Measurements from ENCODE around the gene MGRN1. TPM values are rescaled to one million over a fixed set of nuclear protein-coding genes. Genes with fewer than 3 reads are reported as not detected.

MGRN1 gene
- total and polyA plus RNA-seq, 8 donors, result 13.2 to 469 (median 56.1) TPM

- Histone ChIP-seq H3K27ac (no peak overlapping the region), H3K9me3 (peaks cover 0 to 3% (median 0%) of the 10 kb centered on the region in 4 donors), H3K4me3 (no peak overlapping the region), H3K36me3 (peaks cover 10 to 49% (median 34%) of the 10 kb centered on the region in 4 donors), H3K4me1 (peaks cover 29 to 80% (median 52%) of the 10 kb centered on the region in 4 donors), H3K27me3 (no peaks in the 10 kb centered on the region)
- DNase-seq, result no peak
- WGBS, 5 donors, result 88 to 93% (median 89%) methylated on average over 11 to 13 of the region's 13 CpGs
- TF ChIP-seq POLR2AphosphoS5 (IDR thresholded peaks at IDR 0.05), result no peak
- TF ChIP-seq EP300 (IDR thresholded peaks at IDR 0.05), result no peak
- TF ChIP-seq POLR2A (IDR thresholded peaks at IDR 0.05), result no peak
- TF ChIP-seq CTCF (IDR thresholded peaks at IDR 0.05), result no peak
- intact Hi-C loops (cut with DNase I; ENCODE audit: low total_unique reads), result no loop called here
Observed at GRCh38 chr16:4636196-4636595, 11.6 kb downstream of the MGRN1 start.

- no peak for TF ChIP-seq POLR2AphosphoS5 (IDR thresholded peaks at IDR 0.05)
- no peak for TF ChIP-seq CTCF (IDR thresholded peaks at IDR 0.05)
- TF ChIP-seq POLR2A (IDR thresholded peaks at IDR 0.05), result no peak
- no peak for TF ChIP-seq EP300 (IDR thresholded peaks at IDR 0.05)
- H3K27ac ChIP-seq, result no peak overlapping the region
- intact Hi-C loops (cut with DNase I; ENCODE audit: low total_unique reads), result no loop called here
- H3K4me3 ChIP-seq, result no peak overlapping the region
- 78 to 83% (median 81%) methylated on average over 20 to 21 of the region's 21 CpGs for WGBS, 5 donors
- H3K4me1 ChIP-seq, result peaks cover 28 to 80% (median 53%) of the 10 kb centered on the region in 4 donors
- H3K27me3 ChIP-seq, result no peaks in the 10 kb centered on the region
- H3K9me3 ChIP-seq, result no peaks in the 10 kb centered on the region
- peaks cover 10 to 49% (median 31%) of the 10 kb centered on the region in 4 donors for H3K36me3 ChIP-seq
- no peak for DNase-seq
Observed at GRCh38 chr16:4637501-4638166, 13.0 kb downstream of the MGRN1 start.

GRCh38 chr16:4639899-4640509, 15.4 kb downstream of the MGRN1 start:
- no peaks in the 10 kb centered on the region for H3K27me3 ChIP-seq
- H3K27ac ChIP-seq, result peak overlapping the region; percentile 33 to 64 (median 54)
- 74 to 85% (median 83%) methylated on average over 27 of the region's 27 CpGs for WGBS, 5 donors
- no peaks in the 10 kb centered on the region for H3K9me3 ChIP-seq
- no peak for DNase-seq
- TF ChIP-seq POLR2AphosphoS5 (IDR thresholded peaks at IDR 0.05), result no peak
- TF ChIP-seq CTCF (IDR thresholded peaks at IDR 0.05), result no peak
- TF ChIP-seq EP300 (IDR thresholded peaks at IDR 0.05), result no peak
- TF ChIP-seq POLR2A (IDR thresholded peaks at IDR 0.05), result no peak
- peaks cover 2 to 47% (median 22%) of the 10 kb centered on the region in 4 donors for H3K36me3 ChIP-seq
- H3K4me1 ChIP-seq, result peaks cover 20 to 58% (median 40%) of the 10 kb centered on the region in 4 donors
- H3K4me3 ChIP-seq, result no peak overlapping the region
- intact Hi-C loops (cut with DNase I; ENCODE audit: low total_unique reads), result no loop called here

GRCh38 chr16:4640572-4641305, 16.1 kb downstream of the MGRN1 start:
- H3K4me1 ChIP-seq, result peaks cover 20 to 60% (median 37%) of the 10 kb centered on the region in 4 donors
- no peak overlapping the region for H3K4me3 ChIP-seq
- peak; percentile 72 to 76 for DNase-seq
- H3K27ac ChIP-seq, result peak overlapping the region; percentile 33 to 64 (median 54)
- intact Hi-C loops (cut with DNase I; ENCODE audit: low total_unique reads), result no loop called here
- WGBS, 5 donors, result 37 to 55% (median 43%) methylated on average over 16 to 19 of the region's 19 CpGs
- no peaks in the 10 kb centered on the region for H3K27me3 ChIP-seq
- H3K36me3 ChIP-seq, result peaks cover 0 to 49% (median 19%) of the 10 kb centered on the region in 4 donors
- TF ChIP-seq POLR2AphosphoS5 (IDR thresholded peaks at IDR 0.05), result peak in 1 of 3 donors; percentile 57
- TF ChIP-seq EP300 (IDR thresholded peaks at IDR 0.05), result no peak
- H3K9me3 ChIP-seq, result no peaks in the 10 kb centered on the region
